HEK293T (cell line): ENCODE data around the gene EBI3.

Source experiments
- CTCF ChIA-PET: fragments of 350-600 bp; formaldehyde crosslinking; extraction: SDS; loops from one replicate; lab custom pipeline; 2021; ENCODE audit warnings: antibody characterized with exemption, inconsistent platforms; lab: Yijun Ruan, JAX
- POLR2A ChIA-PET: fragments of 350-600 bp; formaldehyde crosslinking; extraction: SDS; loops from one replicate; lab custom pipeline; 2020; ENCODE audit warnings: antibody characterized with exemption, inconsistent platforms; lab: Yijun Ruan, JAX
- DNase-seq: peaks from one replicate; pipeline ENCODE4 v3.0.0; 2012; ENCODE audit warnings: mixed read lengths; ENCODE audit errors: extremely low spot score
- ARNT ChIP-seq: fragments of 450-650 bp; IDR thresholded peaks from 2 replicates; pipeline ENCODE4 v1.6.1; 2017; ENCODE audit warnings: mild to moderate bottlenecking
- BHLHE40 ChIP-seq: fragments of 450-650 bp; IDR thresholded peaks from 2 replicates; pipeline ENCODE4 v1.6.1; 2016; ENCODE audit warnings: mild to moderate bottlenecking, moderate library complexity, borderline replicate concordance
- CTBP1 ChIP-seq: fragments of 450-650 bp; IDR thresholded peaks from 2 replicates; pipeline ENCODE4 v1.6.1; 2016; ENCODE audit warnings: borderline replicate concordance
- ELF4 ChIP-seq: fragments of 450-650 bp; IDR thresholded peaks from 2 replicates; pipeline ENCODE4 v1.6.1; 2017; ENCODE audit warnings: antibody characterized with exemption
- FOXA1 ChIP-seq: fragments of 450-650 bp; IDR thresholded peaks from 2 replicates; pipeline ENCODE4 v1.6.1; 2016; ENCODE audit warnings: mild to moderate bottlenecking
- FOXK2 ChIP-seq: fragments of 450-650 bp; IDR thresholded peaks from 2 replicates; pipeline ENCODE4 v1.6.1; 2016; ENCODE audit warnings: mild to moderate bottlenecking
- FOXM1 ChIP-seq: fragments of 450-650 bp; IDR thresholded peaks from 2 replicates; pipeline ENCODE4 v1.6.1; 2017; ENCODE audit warnings: mild to moderate bottlenecking, borderline replicate concordance
- HDGF ChIP-seq: fragments of 450-650 bp; IDR thresholded peaks from 2 replicates; pipeline ENCODE4 v1.6.1; 2017; ENCODE audit warnings: antibody characterized with exemption, borderline replicate concordance
- L3MBTL2 ChIP-seq: fragments of 450-650 bp; conservative IDR thresholded peaks from 2 replicates; pipeline ENCODE4 v1.6.1; 2016; ENCODE audit warnings: mild to moderate bottlenecking
- LEF1 ChIP-seq: fragments of 450-650 bp; IDR thresholded peaks from 2 replicates; pipeline ENCODE4 v1.6.1; 2017; ENCODE audit warnings: mild to moderate bottlenecking, borderline replicate concordance
- NFRKB ChIP-seq: fragments of 450-650 bp; IDR thresholded peaks from 2 replicates; pipeline ENCODE4 v1.6.1; 2016; ENCODE audit warnings: mild to moderate bottlenecking, moderate library complexity
- SP1 ChIP-seq: fragments of 450-650 bp; IDR thresholded peaks from 2 replicates; pipeline ENCODE4 v1.6.1; 2017
- SUZ12 ChIP-seq: fragments of 450-650 bp; IDR thresholded peaks from 2 replicates; pipeline ENCODE4 v1.6.1; 2016; ENCODE audit warnings: mild to moderate bottlenecking
- TARDBP ChIP-seq: fragments of 450-650 bp; IDR thresholded peaks from 2 replicates; pipeline ENCODE4 v1.6.1; 2016
- ZNF384 ChIP-seq: fragments of 450-650 bp; IDR thresholded peaks from 2 replicates; pipeline ENCODE4 v1.6.1; 2016
- TF ChIP-seq, protein P1 (sequence below): fragments of 450-650 bp; IDR thresholded peaks from 2 replicates; pipeline ENCODE4 v1.6.1; 2016

Gene EBI3

DNA sequence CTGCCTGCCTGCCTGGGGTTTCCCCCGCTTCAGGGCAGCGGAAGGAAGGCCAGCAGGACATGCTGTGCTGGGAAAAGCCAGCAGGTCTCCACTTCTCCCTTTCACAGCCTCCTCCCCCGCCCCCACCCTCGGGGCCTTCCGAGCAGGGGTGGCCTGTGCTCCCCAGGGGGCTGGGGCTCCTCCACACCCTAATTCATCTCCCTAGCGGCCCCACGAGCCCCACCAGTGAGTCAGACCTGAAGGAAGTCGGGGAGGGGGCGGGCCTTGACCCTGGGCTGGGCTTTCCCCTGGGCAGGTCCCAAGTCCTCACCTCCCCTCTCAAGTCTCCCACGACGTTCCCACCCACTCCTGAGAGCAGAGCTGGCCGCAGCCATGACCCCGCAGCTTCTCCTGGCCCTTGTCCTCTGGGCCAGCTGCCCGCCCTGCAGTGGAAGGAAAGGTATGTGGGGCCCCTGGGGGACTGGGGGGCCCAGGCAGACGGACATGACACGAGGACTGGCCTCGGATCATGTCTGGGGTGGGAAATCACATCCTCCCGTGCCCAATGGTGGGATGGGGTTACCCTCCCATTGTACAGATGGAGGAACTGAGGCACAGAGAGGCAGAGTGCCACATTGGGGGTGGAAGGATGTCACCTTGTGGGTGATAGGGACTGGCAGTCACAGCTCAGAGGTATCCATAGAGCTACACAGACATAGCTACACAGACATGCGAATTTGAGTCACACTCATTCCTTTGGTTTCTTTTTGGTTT lies at the start of gene EBI3:
Gene EBI3 (plus strand): TSS at position 345 of the 753 bp plus-strand sequence. CDS start 28 bp downstream, at position 373.
- TF ChIP-seq L3MBTL2 (no peak), FOXK2 (no peak), LEF1 (no peak), SUZ12 (no peak), BHLHE40 (no peak), ELF4 (no peak), NFRKB (no peak), CTBP1 (no peak), HDGF (no peak), FOXA1 (no peak), SP1 (no peak), FOXM1 (no peak), ARNT (no peak), TARDBP (no peak)
- TF ChIP-seq, protein P1, sequence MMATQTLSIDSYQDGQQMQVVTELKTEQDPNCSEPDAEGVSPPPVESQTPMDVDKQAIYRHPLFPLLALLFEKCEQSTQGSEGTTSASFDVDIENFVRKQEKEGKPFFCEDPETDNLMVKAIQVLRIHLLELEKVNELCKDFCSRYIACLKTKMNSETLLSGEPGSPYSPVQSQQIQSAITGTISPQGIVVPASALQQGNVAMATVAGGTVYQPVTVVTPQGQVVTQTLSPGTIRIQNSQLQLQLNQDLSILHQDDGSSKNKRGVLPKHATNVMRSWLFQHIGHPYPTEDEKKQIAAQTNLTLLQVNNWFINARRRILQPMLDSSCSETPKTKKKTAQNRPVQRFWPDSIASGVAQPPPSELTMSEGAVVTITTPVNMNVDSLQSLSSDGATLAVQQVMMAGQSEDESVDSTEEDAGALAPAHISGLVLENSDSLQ, result no peak
- POLR2A ChIA-PET, result no interaction called here
- no peak for DNase-seq
- CTCF ChIA-PET, result no interaction called here

DNA sequence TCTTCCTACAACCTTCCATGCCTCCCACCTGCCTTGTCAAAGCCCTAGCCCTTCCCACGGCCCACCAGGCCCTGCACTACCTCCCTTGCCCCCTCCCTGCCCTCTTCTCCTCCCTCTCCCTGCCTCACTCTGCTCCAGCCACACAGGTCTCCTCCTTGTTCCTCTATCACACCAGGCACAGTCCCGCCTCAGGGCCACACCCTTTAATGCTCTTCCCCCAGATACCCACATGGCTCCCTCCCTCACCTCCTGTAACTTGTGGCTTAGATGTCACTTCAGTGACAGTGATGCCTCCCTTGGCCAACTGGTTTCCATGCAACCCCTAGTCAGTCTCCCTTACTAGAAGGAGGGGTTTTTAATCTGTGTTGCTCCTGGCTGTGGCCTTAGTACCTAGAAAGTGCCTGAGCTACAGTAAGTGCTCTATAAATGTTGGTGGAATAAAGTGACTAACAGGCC lies 48.2 kb upstream of the EBI3 start:
- no peak for TF ChIP-seq NFRKB
- TF ChIP-seq TARDBP, result no peak
- TF ChIP-seq BHLHE40, result no peak
- no peak for TF ChIP-seq FOXK2
- TF ChIP-seq LEF1, result no peak
- TF ChIP-seq SUZ12, result no peak
- TF ChIP-seq HDGF, result no peak
- TF ChIP-seq FOXM1, result no peak
- no peak for TF ChIP-seq ARNT
- no peak for TF ChIP-seq SP1
- TF ChIP-seq ELF4, result no peak
- POLR2A ChIA-PET, result no interaction called here
- CTCF ChIA-PET, result interaction anchor here (1.2 kb wide), 1 partner anchor 41 kb away, joined by 5 read pairs; no protein-coding TSS in a partner anchor
- DNase-seq, result no peak

- ChIA-PET POLR2A (no interaction called here), CTCF (no interaction called here)
- no peak for TF ChIP-seq LEF1
- TF ChIP-seq FOXK2, result no peak
- TF ChIP-seq HDGF, result no peak
- TF ChIP-seq ELF4, result no peak; the same call in 1 of the 2 replicates
- no peak for TF ChIP-seq FOXM1
- 0 out of 2 replicates have a peak, but pooled peaks have one; percentile 10 for TF ChIP-seq CTBP1
- no peak for TF ChIP-seq L3MBTL2
- TF ChIP-seq ARNT, result no peak
- no peak for TF ChIP-seq SUZ12
- TF ChIP-seq ZNF384, result peak; percentile 48; the same call in 1 of the 2 replicates
- no peak for TF ChIP-seq TARDBP
- TF ChIP-seq NFRKB, result no peak
- TF ChIP-seq, protein P1, result peak; percentile 73
- no peak for TF ChIP-seq BHLHE40
- peak; percentile 98 for DNase-seq
Measured at GRCh38 chr19:4182084-4182810, 47.1 kb upstream of the EBI3 start, which contains the start of the genes ANKRD24 and SIRT6. Gene ANKRD24 (plus strand): TSS chr19:4182689. CDS start chr19:4186426, 3,737 bp downstream. Gene SIRT6 (minus strand): TSS chr19:4182563. CDS start chr19:4182539, 24 bp downstream.

GRCh38 chr19:4183967-4184717 lies 45.2 kb upstream of the EBI3 start:
- ChIA-PET CTCF (no interaction called here), POLR2A (interaction anchor here (0.8 kb wide), 1 partner anchor 12 kb away, joined by 3 read pairs; no protein-coding TSS in a partner anchor)
- TF ChIP-seq NFRKB (no peak), ELF4 (no peak), SP1 (no peak), FOXA1 (no peak), LEF1 (no peak), ARNT (no peak), L3MBTL2 (no peak), SUZ12 (no peak), TARDBP (no peak), BHLHE40 (no peak), FOXK2 (no peak), FOXM1 (no peak), HDGF (no peak)
- TF ChIP-seq, protein P1, result no peak
- DNase-seq, result no peak

GRCh38 chr19:4184718-4185352 lies 44.5 kb upstream of the EBI3 start:
- CTCF ChIA-PET, result no interaction called here
- POLR2A ChIA-PET, result no interaction called here
- DNase-seq, result no peak
- TF ChIP-seq L3MBTL2, result no peak
- TF ChIP-seq SP1, result no peak
- TF ChIP-seq FOXK2, result no peak
- no peak for TF ChIP-seq NFRKB
- no peak for TF ChIP-seq SUZ12
- TF ChIP-seq ZNF384, result no peak
- TF ChIP-seq ELF4, result no peak
- TF ChIP-seq, protein P1, result no peak
- TF ChIP-seq BHLHE40, result no peak
- TF ChIP-seq CTBP1, result no peak
- TF ChIP-seq LEF1, result no peak
- TF ChIP-seq FOXA1, result no peak
- TF ChIP-seq ARNT, result no peak
- no peak for TF ChIP-seq FOXM1
- no peak for TF ChIP-seq HDGF
